SK-N-MC (cell line): ENCODE results near the gene EXOC3L1.

ENCODE experiments used
- FOXP2 ChIP-seq: optimal IDR thresholded peaks from 2 replicates; pipeline ENCODE3; 2011; ENCODE audit warnings: mild to moderate bottlenecking, moderate library complexity; ENCODE audit not compliant: insufficient read depth; ENCODE audit errors: extremely low read length, control extremely low read depth
- POLR2AphosphoS5 ChIP-seq: IDR thresholded peaks from 2 replicates; pipeline ENCODE4 v1.6.1; 2012; ENCODE audit warnings: mild to moderate bottlenecking, low read depth, low read length, borderline replicate concordance

DNA sequence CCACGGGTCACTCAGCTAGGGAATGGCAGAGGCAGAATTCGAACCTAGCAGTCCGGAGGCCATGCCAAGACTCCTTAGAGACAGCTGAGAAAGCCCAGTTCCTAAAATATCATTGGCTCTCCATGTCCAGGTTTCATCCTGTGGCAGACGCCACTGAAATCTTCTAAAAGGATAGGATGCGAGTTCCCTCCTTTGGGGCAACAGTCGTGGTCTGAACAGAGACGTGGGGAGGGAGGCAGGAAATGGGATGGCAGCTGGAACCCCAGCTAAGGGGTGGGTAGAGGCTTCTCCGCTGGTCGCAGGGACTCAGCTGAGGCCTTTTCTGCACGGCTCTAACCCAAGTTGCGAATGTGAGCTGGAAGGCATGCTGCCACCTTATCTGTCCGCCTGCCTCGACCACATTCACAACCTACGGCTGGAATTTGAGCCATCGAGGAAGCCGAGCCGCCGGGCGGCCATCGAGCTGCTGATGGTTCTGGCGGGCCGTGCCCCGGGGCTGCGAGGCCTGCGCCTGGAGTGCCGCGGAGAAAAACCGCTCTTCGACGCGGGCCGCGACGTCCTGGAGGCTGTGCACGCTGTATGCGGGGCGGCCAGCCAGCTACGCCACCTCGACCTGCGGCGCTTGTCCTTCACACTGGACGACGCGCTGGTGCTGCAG is 27.3 kb downstream of the EXOC3L1 start:
- TF ChIP-seq FOXP2 (no peak), POLR2AphosphoS5 (no peak)
